T-helper 22 cell (primary cell): ENCODE measurements around the gene PIWIL4.

ENCODE experiments used
- DNase-seq: peaks from one replicate; pipeline ENCODE4 v3.0.0-alpha.2; 2020; ENCODE audit warnings: low read depth

Gene PIWIL4

DNA sequence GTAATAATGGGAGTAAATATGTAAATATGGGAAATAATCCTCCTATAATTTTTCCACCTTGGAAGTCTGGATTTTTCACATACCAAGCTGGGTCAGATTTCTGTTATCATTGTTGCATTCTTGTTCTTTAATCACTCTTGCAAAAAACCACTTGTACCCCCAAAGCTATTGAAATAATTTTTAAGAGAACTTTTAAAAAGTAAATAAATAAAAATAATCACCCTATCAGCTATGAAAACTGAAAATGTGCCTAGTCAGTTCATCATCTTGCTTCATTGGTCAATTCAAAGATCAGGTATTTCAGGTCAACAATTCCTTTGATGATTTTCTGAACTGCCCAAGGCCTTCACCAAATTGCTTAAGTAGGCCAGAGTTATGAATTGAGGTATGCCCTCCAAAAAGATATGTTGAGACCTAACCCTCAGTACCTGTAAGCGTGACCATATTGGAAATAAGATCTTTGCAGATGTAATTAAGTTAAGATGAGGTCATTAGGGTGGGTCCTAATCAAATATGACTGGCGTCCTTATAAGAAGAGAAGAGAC, 95.8 kb downstream of the PIWIL4 start:
- DNase-seq = no peak

DNA sequence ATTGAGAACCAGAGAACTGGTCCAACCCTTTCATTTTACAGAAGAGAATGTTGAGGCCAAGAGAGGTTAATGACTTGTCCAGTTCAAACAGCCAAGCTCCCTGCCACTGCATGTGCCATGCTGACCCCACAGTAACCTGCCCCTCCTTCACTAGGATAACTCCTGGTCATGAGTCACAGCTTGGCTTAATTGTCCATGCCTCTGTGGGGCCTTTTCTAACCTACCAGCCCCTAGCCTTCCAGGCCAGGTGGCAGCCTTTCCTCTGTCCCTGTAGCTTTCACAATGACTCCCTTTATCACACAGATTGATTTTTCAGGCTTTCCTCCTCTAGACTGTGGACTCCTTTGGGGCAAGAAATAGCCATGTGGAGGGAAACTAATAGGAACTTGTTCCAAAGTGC, 97.2 kb downstream of the PIWIL4 start:
- DNase-seq = no peak

DNA sequence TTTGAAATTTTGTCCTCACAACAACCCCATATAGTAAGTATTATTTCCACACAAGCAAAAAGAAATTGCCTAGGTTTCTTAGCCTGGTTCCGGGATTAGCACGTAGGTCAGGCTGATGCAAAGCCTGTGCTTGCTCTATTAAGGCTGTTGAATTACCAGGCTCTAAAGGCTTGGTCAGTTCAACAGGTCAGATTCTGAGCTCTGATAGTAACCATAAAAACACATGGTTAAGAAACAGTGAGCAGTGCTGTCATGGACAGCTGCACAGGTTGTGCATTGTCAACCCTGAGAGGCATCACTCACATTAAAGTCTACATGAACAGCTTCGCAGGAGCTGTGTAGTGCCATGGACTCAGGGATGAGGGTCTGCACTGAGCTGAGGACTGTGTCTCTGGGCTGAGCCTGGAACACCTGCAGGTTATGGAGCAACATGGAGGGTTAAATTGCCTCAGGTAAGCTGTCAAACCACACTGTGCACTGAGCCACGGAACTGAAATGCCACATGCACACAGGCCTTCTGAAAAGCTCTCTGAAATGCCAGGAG, 98.0 kb downstream of the PIWIL4 start:
- DNase-seq = no peak

DNA sequence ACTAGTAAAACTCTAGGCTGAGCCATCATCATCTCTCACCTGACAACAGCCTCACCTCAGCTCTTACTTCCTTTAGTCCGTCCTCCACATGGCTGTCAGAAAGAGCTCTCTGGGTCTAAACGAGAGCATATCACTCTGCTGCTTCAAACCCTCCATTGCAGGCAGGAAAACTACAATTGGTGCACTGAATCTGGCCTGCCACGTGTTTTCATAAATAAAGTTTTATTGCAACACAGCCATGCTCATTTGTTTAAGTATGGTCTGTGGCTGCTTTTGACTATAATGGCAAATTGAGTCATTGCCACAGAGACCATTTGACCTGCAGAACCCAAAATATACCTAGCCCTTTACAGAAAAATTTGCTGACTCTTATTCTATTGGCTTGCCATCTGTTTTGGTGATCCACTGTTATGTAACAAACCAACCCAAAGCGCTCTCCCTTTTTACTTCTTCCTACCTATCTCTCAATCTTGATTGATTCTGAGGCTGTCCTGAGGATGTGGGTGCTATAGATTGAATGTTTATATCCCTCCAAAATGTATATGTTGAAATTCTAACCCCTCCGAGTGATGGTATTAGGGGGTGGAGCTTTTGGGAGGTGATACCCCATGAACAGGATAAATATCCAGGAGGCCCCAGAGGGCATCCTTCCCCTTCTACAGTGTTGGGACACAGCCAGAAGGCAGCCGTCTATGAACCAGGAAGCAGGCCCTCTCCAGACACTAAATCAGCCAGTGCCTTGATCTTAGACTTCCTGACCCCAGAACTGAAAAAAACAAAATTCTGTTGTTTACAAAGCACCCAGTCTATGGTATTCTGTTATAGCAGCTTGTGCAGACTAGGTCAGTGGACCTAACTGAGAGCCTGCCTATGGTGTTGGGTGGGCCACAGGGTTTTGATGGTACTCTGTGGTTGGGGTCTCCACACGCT, 99.9 kb downstream of the PIWIL4 start:
- DNase-seq = no peak

DNA sequence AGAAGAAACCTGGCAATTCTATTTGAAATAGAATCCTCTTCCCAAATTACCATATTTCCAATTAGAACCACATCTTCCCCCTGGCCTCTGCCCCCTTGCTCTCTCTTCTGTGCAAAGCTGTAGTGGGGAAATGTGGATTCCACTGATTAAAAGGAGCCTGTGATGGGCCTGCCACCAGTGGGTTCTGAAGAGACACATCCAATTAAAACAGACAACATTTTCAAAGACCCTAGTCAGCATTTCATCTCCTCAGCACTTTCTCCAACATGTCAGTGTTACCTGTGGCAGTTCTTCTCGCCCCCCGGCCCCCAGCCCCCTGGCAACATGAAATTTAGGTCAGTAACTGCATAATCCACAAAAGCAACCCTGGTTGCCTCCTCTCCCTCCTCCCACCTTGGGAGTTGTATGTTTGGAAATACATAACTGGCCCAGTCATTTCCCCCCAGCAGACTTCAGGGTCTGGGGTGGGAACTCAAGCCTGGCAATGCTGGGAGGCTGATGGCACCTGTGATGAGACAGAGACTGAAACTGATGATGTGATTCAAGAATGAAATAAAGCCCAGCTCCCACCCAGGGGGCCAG, 101.1 kb downstream of the PIWIL4 start:
- DNase-seq = no peak

DNA sequence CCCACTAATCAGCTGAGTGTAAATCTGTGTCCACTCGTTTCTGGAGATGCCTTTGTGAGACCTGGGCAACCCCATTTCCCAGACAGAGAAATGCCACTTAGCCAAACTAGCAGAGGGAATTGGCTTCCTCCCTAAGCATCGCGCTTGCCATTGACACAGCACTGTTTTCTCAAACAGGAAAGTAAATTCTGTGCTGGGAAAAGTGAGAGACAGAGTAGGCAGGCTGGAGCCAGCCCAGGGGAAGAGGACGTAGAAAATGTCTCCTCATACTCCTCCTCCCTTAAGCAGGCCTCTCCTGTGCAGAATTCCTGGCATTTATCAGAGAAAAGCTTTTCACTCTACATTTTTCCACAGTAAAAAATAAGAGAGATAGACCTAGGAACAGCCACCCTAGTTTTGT, 101.9 kb downstream of the PIWIL4 start:
- DNase-seq = no peak
